ENCODE results near the gene EFHD2.
"Not testable (repeated sequence)": the region's sequence is repeated elsewhere in the genome, so short reads cannot be mapped to it uniquely, and the experiment has no call there.

Gene EFHD2

GRCh38 chr1:15388201-15388880 is 21.3 kb upstream of the EFHD2 start:
- peak; percentile 92 for DNase-seq

- DNase-seq = not testable (repeated sequence)
Observed at GRCh38 chr1:15389828-15390227, 19.9 kb upstream of the EFHD2 start.

- DNase-seq = no peak
Observed at GRCh38 chr1:15390667-15391066, 19.0 kb upstream of the EFHD2 start.

- no peak for DNase-seq
Observed at GRCh38 chr1:15391366-15391765, 18.3 kb upstream of the EFHD2 start.

- DNase-seq = no peak
Observed at GRCh38 chr1:15393475-15394257, 16.0 kb upstream of the EFHD2 start.

- no peak for DNase-seq
Observed at GRCh38 chr1:15394258-15394690, 15.4 kb upstream of the EFHD2 start.

GRCh38 chr1:15397236-15397635 is 12.5 kb upstream of the EFHD2 start:
- no peak for DNase-seq

GRCh38 chr1:15399710-15400109 is 10.0 kb upstream of the EFHD2 start:
- DNase-seq = no peak

- peak; percentile 99 for DNase-seq
Observed at GRCh38 chr1:15400627-15401026, 9.1 kb upstream of the EFHD2 start.

GRCh38 chr1:15401391-15402055 is 8.2 kb upstream of the EFHD2 start:
- DNase-seq = no peak

GRCh38 chr1:15402809-15403450 is 6.8 kb upstream of the EFHD2 start:
- DNase-seq = peak; percentile 95

GRCh38 chr1:15403962-15404580 is 5.6 kb upstream of the EFHD2 start:
- no peak for DNase-seq

- no peak for DNase-seq
Observed at GRCh38 chr1:15405106-15405850, 4.4 kb upstream of the EFHD2 start.

- peak; percentile 48 for DNase-seq
Observed at GRCh38 chr1:15406614-15407559, 2.8 kb upstream of the EFHD2 start.

GRCh38 chr1:15407580-15407979 is 2.1 kb upstream of the EFHD2 start:
- DNase-seq = no peak

GRCh38 chr1:15408890-15409387 is 749 bp upstream of the EFHD2 start:
- no peak for DNase-seq

- DNase-seq = no peak
Observed at GRCh38 chr1:15410223-15410883, 665 bp downstream of the EFHD2 start.

- no peak for DNase-seq
Observed at GRCh38 chr1:15410884-15411245, 1.2 kb downstream of the EFHD2 start.

GRCh38 chr1:15411593-15412137 is 2.0 kb downstream of the EFHD2 start:
- no peak for DNase-seq

All from NCI-H510A treated with DMSO at 0.1 percent for 48 hours (cell line).